Esophagus squamous epithelium (tissue), 5 donors: ENCODE results near the gene CEACAM16. TPM values are rescaled to one million over a fixed set of nuclear protein-coding genes. Genes with fewer than 3 reads are reported as not detected.

Source experiments
- DNase-seq: peaks from one replicate; lab custom pipeline; 2025; lab: John Stamatoyannopoulos, UW
- H3K27ac ChIP-seq, 4 donors: fragments of 200-600 bp; sonication (generic); one replicate each; pipeline ENCODE4 v1.5.1; 2016 to 2019; ENCODE audit warnings: mild to moderate bottlenecking in 1 of 4
- H3K27me3 ChIP-seq, 4 donors: fragments of 200-600 bp; sonication (generic); 1 replicate in 3 of 4; 2 replicates in 1 of 4; pipeline versions ENCODE4 v1.5.1 to v1.6.0; 2017 to 2021; ENCODE audit warnings: antibody characterized with exemption in 1 of 4
- H3K36me3 ChIP-seq, 3 donors: fragments of 200-600 bp; sonication (generic); one replicate each; pipeline ENCODE4 v1.5.1; 2016 to 2019
- H3K4me1 ChIP-seq, 3 donors: fragments of 200-600 bp; sonication (generic); one replicate each; pipeline ENCODE4 v1.5.1; 2017 to 2019
- H3K4me3 ChIP-seq, 4 donors: fragments of 200-600 bp; sonication (generic); 1 replicate in 3 of 4; 2 replicates in 1 of 4; pipeline ENCODE4 v1.5.1; 2016 to 2019; ENCODE audit warnings: mild to moderate bottlenecking in 2 of 4, moderate library complexity in 1 of 4
- H3K9me3 ChIP-seq, 3 donors: fragments of 200-600 bp; sonication (generic); one replicate each; pipeline ENCODE4 v1.5.1; 2016 to 2019
- CTCF ChIP-seq, 6 experiments: fragments of 450-650 bp in 4 of 6; fragments of 200-600 bp in 2 of 6; sonication (generic) in 2 of 6; IDR thresholded peaks; one replicate each; pipeline ENCODE4 v1.5.1; 2016 to 2019; ENCODE audit warnings: antibody characterized with exemption in 6 of 6, mild to moderate bottlenecking in 4 of 6, moderate library complexity in 4 of 6
- POLR2A ChIP-seq, 4 donors: fragments of 450-650 bp; IDR thresholded peaks; one replicate each; pipeline ENCODE4 v1.6.1; 2017; ENCODE audit warnings: antibody characterized with exemption in 4 of 4, mild to moderate bottlenecking in 4 of 4, moderate library complexity in 3 of 4
- WGBS, 2 donors: methylation state at CpG; one replicate each; pipeline ENCODE4 v1.1.5; 2018; 5-methylcytosine and 5-hydroxymethylcytosine counted together
- intact Hi-C: fragments of 100-400 bp; cut with DNase I; formaldehyde crosslinking; loops from one replicate; pipeline ENCODE4 v1.15.0; 2022
- total RNA-seq, 4 donors: library from RNA; depleted of rRNA; stranded (reverse); fragments of >200 nt; gene quantifications; one replicate each; pipeline ENCODE4 v1.1.0, GENCODE V29; 2016
- donor health status: DM: yes; HTN: yes; CAD: no.

CEACAM16 gene
- total RNA-seq, 4 donors from 2014 or later = not detected

DNA sequence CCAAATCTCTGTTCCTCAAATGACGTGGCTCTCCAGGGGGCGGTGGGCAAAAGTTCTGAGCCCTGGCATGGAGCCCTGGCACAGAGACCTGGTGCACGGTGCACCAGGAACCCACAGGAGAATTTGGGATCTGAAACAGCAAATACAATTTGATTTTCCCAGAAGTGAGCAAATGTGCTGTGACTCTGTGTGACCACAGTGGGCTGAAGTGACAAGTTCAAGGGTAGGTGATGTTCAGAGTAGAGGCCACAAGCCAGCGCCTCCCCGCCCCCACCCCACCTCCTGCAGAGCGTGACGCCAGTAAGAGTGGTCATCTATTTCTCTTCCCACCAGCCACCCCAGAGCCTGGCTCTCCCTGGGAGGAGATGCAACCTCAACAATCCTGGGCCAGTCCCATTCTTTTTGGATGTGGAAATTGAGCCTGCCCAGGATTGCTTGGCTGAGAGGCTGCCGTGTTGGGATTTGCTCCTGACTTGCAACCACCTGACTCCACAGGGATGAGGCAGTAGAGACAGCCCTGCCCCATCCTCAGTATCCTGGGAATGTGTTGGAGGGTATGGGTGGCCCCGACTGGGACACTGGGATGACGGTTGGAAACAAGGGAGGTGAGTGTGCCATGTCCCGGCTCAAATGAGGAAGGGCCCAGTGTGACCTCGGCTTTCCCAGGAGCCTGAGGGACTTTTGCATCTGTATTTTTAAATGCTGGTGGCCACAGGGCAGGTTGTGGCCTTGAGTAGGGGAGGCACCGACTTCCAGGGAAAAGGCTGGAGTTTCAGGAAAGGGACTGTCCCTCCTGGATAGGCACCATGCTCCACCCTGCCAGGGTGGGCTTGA, 38.5 kb downstream of the CEACAM16 start:
- H3K27ac ChIP-seq = peak overlapping the region in 3 of 4 donors; percentile 1 to 51 (median 9)
- no peaks in the 10 kb centered on the region for H3K27me3 ChIP-seq
- DNase-seq = no peak
- no peaks in the 10 kb centered on the region for H3K36me3 ChIP-seq
- H3K4me1 ChIP-seq = peaks cover 42 to 81% (median 44%) of the 10 kb centered on the region in 3 donors
- H3K4me3 ChIP-seq = no peak overlapping the region
- TF ChIP-seq CTCF (IDR thresholded peaks at IDR 0.05) (no peak), POLR2A (IDR thresholded peaks at IDR 0.05) (no peak)
- 40 to 41% methylated on average over 5 of the region's 13 CpGs for whole genome bisulfite sequencing, 2 donors
- H3K9me3 ChIP-seq = no peaks in the 10 kb centered on the region
- intact Hi-C loops = no loop called here

DNA sequence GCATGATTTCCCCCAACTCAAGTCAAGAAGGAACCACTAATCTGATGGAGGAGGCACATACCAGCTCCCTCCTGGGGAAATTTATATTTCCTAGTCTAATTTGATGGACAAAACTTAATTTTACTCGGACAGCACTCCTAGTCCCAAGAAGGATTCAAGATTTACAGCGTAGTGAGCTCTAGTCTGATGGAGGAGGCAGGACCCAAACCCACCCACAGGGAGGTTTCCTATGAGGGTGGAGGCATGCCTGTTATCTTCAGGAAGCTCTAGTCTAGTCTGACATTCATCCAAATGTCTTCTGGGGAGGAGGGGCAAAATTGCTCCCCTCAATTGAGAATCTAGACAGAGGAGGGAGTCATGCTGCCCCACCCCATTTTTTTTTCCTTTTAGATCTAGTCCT, 39.2 kb downstream of the CEACAM16 start:
- no peak for TF ChIP-seq POLR2A (IDR thresholded peaks at IDR 0.05)
- no peak for TF ChIP-seq CTCF (IDR thresholded peaks at IDR 0.05)
- Histone ChIP-seq H3K36me3 (no peaks in the 10 kb centered on the region), H3K4me1 (peaks cover 49 to 88% (median 50%) of the 10 kb centered on the region in 3 donors), H3K27me3 (no peaks in the 10 kb centered on the region), H3K9me3 (no peaks in the 10 kb centered on the region), H3K4me3 (no peak overlapping the region), H3K27ac (peak overlapping the region in 2 of 4 donors; percentile 1 to 9)
- intact Hi-C loops = no loop called here
- WGBS, 2 donors = 79 to 100% methylated on average over 1 to 2 of the region's 2 CpGs
- no peak for DNase-seq

- 35 to 37% methylated on average over 7 to 9 of the region's 11 CpGs for WGBS, 2 donors
- H3K36me3 ChIP-seq = no peaks in the 10 kb centered on the region
- TF ChIP-seq CTCF (IDR thresholded peaks at IDR 0.05) (no peak), POLR2A (IDR thresholded peaks at IDR 0.05) (no peak)
- DNase-seq = no peak
- H3K27me3 ChIP-seq = no peaks in the 10 kb centered on the region
- no peaks in the 10 kb centered on the region for H3K9me3 ChIP-seq
- intact Hi-C loops = no loop called here
- no peak overlapping the region for H3K4me3 ChIP-seq
- H3K4me1 ChIP-seq = peaks cover 51 to 96% (median 58%) of the 10 kb centered on the region in 3 donors
- H3K27ac ChIP-seq = peak overlapping the region; percentile 3 to 48 (median 18)
These were observed 39.9 kb downstream of the CEACAM16 start for GRCh38 chr19:44738603-44739558.

GRCh38 chr19:44740351-44740824, 41.4 kb downstream of the CEACAM16 start:
- no peak for DNase-seq
- intact Hi-C loops = no loop called here
- Histone ChIP-seq H3K36me3 (no peaks in the 10 kb centered on the region), H3K27me3 (no peaks in the 10 kb centered on the region), H3K27ac (peak overlapping the region; percentile 32 to 100 (median 92)), H3K4me3 (no peak overlapping the region), H3K4me1 (peaks cover 54 to 99% (median 61%) of the 10 kb centered on the region in 3 donors), H3K9me3 (no peaks in the 10 kb centered on the region)
- TF ChIP-seq POLR2A (IDR thresholded peaks at IDR 0.05) (no peak), CTCF (IDR thresholded peaks at IDR 0.05) (no peak)
- WGBS, 2 donors = 43 to 60% methylated on average over 2 to 3 of the region's 3 CpGs
